IPS DF 19.7 (cell line): ENCODE results near the gene THAP8.

Source experiments
- DNase-seq: peaks from one replicate; pipeline ENCODE4 v3.0.0-alpha.2; 2013; ENCODE audit warnings: low read depth, low spot score

THAP8 gene

DNA sequence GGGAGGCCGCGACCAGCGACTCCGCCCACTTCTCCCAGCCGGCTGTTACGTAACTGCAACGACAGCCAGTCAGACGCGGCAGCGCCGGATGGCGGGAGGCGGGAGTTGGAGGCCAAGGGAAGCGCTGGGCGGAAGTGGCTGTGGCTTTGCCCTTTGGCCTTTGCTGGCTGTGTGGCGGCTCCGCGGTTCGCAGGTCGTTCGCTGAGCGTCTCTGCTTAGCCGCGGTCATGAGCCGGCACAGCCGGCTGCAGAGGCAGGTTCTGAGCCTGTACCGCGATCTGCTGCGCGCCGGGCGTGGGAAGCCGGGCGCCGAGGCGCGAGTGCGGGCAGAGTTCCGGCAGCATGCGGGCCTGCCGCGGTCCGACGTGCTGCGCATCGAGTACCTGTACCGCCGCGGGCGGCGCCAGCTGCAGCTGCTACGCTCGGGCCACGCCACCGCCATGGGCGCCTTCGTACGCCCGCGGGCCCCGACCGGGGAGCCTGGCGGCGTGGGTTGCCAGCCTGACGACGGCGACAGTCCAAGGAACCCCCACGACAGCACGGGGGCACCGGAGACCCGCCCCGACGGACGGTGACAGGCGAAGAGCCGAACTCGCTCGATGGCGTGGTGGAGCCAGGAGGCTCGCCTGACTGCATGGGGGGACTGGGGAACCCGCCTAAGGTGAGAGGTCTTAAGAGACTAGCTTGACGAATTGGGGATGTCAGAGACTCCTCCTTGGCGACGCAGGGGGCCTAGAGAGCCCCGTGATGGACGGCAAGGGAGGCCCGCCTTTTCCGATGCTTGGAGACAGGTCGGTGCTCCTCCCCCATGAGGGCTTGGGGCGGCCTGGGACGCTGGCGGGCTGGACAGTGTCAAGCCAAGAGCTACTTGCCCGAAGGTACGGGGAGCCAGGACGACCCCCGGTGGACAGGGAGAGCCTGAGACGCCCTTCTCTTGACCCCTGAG is 58.8 kb downstream of the THAP8 start, which contains the start of gene SDHAF1:
TSS of gene SDHAF1 (plus strand) at position 141 of the 946 bp plus-strand sequence. CDS start at position 228, 87 bp downstream.
- DNase-seq: no peak

DNA sequence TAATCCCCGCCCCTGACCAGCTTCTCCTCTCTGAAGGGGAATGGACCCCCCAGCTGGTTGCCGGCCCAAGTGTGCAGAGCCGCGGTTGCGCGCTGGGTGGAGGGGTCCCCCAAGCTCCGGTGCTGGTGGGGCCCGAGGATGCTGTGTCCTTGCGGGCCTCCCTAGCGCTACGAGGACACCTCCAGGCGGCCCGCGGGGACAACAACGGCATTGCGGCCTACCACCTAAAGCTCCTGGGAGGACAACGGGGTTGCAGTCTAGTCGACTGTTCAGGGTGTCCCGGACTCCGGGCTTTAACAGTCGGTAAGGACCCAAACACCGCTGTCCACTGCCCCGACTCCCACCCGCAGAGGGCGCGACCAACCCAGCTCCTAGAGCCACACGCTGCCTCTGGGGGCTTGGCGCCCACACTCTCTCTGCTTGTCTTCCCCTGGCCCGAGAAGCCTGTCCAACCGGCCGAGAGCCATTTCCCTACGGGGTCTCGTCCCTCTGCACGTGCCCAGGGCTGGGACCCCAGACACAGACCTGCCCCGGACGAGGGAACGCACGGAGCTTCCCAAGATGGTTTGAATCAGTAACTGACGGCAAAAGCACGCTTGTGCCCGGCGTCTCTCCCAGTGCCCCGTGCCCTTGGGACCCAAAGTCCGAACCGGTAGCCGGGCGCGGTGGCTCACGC is 60.0 kb downstream of the THAP8 start:
- no peak for DNase-seq

DNA sequence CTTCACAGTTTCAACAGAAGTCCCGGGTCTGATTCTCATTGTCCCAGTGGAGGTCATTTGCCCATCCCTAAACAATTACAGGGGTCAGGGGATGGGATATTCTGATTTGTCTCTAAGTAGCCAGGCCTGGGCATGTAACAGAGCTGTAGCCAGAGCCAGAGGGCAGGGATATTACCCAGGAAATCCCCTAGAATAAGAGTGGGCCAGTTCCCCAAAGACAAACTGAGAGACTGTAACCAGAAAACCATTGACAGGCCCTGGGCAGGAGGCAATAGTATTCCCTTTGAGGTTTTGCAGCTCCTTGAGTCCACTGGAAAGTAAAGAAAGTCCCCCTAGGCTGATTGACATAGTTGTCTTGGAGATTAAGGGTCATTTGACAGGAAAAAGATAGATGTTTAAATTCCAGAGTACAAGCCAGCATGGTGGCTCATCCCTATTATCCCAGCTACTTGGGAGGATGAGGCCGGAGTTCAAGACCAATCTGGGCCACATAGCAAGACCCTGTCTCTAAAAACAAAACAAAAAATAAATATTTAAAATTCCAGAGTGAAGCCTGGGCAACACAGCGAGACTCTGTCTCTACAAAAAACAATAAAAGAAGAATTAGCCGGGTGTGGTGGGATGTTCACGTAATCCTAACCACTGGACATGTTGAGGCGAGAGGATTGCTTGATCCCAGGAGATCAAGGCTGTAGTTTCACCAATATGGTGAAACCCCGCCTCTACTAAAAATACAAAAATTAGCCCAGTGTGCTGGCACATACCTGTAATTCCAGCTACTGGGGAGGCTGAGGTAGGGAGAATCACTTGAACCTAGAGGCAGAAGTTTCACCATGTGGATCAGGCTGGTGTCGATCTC is 60.9 kb downstream of the THAP8 start:
- DNase-seq: no peak

DNA sequence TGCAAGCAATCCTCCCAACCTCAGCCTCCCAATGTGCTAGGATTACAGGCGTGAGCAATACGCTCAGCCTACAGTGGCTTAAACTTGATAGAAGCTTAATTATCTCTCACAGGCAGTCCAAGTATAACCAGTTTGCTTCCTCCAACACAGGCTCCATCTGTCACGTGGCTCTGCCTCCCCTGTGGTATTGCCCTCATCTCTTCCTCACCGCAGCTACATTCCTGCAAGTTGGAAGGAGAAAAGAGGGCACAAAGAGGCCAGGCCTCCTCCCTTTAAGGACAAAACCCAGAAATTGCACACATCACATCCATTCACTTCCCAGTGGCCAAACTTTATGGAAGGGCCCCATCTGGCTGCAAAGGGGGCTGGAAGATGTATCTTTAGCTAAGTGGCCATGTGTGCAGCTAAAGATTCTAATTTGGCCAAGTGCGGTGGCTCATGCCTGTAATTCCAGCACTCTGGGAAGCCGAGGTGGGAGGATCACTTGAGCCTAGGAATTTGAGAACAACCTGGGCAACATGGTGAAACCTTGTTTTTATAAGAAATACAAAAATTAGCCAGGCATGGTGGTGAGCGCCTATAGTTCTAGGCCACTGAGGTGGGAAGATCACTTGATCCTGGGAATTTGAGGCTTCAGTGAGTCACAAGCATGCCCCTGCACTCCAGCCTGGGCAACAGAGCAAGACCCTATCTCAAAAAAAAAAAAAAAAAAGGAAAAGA is 62.2 kb downstream of the THAP8 start:
- DNase-seq: no peak

DNA sequence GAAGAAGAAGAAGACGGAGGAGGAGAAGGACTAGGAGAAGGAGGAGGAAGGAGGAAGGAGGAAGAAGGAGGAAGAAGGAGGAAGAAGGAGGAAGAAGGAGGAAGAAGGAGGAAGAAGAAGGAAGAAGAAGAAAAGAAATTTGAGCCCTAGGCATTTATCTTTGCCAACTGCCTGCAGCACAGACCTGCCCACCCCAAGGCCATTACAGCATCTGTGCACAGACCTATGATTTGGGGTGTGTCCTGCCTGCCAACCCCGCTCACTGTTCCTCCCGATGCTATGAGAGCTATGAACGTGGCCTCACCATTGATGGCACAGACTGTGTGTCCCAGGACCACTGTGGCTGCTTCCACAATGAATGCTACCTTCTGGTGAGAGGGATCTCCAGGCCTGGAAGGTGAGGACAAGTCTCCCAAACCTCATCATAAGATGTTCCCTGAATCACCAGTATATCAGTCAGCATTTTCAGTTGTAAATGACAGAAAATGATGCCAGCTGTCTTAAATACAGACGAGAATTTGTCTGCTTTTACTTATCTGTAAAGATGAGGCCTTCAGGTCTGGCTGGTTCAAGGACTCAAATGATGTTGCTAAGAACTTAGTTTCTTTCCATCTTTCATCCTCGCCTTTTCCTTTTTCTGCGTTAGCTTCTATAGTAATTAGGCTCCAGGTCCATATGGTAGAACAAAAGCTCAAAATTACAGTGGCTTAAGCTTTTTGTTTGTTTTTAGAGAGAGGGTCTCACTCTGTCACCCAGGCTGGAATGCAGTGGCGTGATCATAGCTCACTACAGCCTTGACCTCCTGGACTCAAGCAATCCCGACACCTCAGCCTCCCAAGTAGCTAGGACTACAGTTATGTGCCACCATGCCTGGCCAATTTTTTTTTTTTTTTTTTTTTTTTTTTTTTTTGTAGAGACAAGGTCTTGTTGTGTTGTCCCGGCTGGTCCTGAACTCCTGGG is 63.0 kb downstream of the THAP8 start:
- DNase-seq: no peak

DNA sequence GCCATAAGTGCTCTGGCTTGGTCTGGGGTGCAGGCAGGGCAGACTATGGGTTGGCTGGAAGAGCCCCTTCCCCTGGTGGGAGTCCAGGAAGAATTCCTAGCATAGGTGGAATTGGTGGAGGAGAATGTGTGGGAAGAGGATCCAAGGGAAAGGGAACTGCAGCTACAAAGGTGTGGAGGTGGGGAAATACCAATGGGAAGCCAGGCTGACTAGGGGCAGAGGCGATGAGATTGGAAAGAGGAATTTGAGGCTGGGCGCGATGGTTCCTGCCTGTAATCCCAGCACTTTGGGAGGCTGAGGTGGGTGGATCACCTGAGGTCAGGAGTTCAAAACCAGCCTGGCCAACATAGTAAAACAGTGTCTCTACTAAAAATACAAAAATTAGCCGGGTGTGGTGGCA is 63.9 kb downstream of the THAP8 start:
- no peak for DNase-seq

DNA sequence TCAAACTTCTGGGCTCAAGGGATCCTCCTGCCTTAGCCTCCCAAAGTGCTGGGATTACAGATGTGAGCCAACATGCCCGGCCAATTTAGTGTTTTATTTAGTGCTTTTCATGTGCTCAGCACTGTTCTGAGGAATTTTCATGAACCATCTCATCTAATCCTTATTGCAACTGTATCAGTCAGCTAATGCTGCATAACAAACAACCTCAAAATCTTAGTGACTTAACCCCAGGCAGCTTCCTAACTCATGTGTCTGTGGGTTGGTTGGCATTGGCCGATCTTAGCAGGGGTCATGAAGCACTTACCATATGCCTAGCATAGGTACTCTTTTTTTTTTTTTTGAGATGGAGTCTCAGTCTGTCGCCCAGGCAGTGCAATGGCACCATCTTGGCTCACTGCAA is 65.3 kb downstream of the THAP8 start:
- DNase-seq: no peak

DNA sequence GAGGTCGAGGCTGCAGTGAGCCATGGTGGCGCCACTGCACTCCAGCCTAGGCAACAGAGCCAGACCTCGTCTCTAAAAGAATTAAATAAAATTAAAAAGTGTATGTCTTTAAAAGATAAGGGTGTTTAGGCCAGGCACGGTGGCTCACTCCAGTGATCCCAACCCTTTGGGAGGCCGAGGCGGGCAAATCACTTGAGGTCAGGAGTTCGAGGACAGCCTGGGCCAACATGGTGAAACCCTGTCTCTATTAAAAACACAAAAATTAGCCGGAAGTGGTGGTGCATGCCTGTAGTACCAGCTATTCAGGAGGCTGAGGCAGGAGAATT is 66.6 kb downstream of the THAP8 start:
- DNase-seq: no peak

DNA sequence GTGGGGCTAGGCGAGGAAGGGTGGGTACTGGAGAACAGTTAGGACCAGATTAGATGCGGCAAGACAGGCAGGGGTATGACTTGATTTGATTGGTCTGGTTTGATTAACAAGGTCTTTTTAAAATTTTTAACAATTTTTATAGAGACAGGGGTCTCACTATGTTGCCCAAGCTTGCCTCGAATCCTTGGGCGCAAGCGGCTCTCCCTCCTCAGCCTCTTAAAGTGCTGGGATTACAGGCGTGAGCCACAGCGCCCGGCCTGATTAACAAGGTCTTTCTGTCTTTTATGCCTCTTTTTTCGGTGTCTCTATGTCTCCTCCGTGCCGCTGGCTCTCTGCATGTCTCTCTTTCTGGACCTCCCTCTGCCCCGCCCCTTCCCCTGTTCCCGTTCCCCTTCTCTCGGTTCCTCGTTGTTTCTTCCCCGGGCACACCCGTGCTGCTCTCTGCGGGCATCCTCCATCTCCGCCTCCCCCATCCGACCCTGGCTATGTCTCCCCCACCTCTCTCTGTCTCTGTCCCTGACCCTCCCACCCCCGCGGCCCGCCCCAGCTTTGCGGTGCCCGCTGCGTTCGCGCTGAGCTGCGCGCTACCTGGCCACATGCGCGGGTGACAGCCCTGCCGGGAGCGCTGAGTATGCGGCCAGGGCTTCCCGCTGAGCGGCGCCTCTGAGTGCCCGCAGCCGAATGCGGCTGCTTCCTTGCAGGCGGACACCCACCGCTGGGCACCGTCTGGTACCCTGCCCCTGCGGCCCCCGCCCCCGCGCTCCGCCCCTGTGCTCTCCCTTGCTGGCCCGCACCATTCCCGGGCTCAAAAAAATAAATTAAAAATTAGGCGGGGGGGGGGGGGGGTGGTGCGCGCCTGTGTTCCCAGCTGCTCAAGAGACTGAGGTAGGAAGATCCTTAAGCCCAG is 67.2 kb downstream of the THAP8 start:
- no peak for DNase-seq

DNA sequence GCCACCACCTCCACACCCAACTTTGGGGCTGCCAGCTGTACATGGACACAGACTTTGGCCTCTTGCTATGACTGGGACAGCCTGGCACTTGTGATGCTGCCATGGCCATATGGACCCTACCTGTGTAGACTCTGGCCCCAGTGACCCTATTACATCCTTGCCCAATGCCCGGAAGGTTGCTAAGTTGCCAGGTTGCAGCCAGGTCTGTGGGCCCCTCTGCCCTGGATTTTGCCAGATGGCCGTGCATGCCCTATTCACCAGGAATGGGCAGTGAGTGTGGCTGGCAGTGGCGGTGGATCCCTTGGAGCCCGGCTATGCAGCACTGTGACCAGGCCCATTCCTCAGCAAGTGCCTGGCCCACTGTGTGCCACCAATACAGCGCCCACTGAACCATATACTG is 68.0 kb downstream of the THAP8 start:
- DNase-seq: no peak
